Kidney (tissue), 14 donors: Measurements from ENCODE around the gene LDAH. TPM values are rescaled to one million over a fixed set of nuclear protein-coding genes. Genes with fewer than 3 reads are reported as not detected.

ENCODE experiments used
- DNase-seq, 5 donors: peaks; one replicate each; pipeline ENCODE4 v3.0.0-alpha.2; 2013 to 2020
- FAIRE-seq: peaks from 2 replicates; lab custom pipeline; 2012; peaks lifted over from hg19 to GRCh38; lab: Jason Lieb, UNC
- H3K27ac ChIP-seq, 2 donors: one replicate each; pipeline ENCODE4 v1.7.0; 2013; ENCODE audit warnings: low read depth in 2 of 2, low read length in 2 of 2, inconsistent platforms in 1 of 2
- H3K27me3 ChIP-seq: one replicate; pipeline ENCODE4 v1.7.1; 2013; ENCODE audit warnings: low read length, inconsistent platforms; ENCODE audit not compliant: control insufficient read depth, insufficient read depth
- H3K36me3 ChIP-seq, 3 donors: one replicate each; pipeline versions ENCODE4 v1.7.0 to v1.7.1; 2013; ENCODE audit warnings: low read length in 3 of 3, control low read depth in 1 of 3, inconsistent platforms in 1 of 3; ENCODE audit not compliant: insufficient read depth in 3 of 3, control insufficient read depth in 2 of 3
- H3K4me1 ChIP-seq, 3 donors: one replicate each; pipeline versions ENCODE4 v1.7.0 to v1.7.1; 2013; ENCODE audit warnings: low read length in 3 of 3, inconsistent platforms in 1 of 3, low read depth in 1 of 3; ENCODE audit not compliant: control insufficient read depth in 2 of 3, insufficient read depth in 2 of 3
- H3K4me3 ChIP-seq, 3 donors: one replicate each; pipeline versions ENCODE4 v1.7.0 to v1.8.1; 2013; ENCODE audit warnings: low read length in 3 of 3, control low read depth in 1 of 3, inconsistent platforms in 1 of 3
- H3K9ac ChIP-seq, 3 donors: one replicate each; pipeline versions ENCODE4 v1.7.0 to v1.7.1; 2013; ENCODE audit warnings: low read length in 3 of 3, control low read depth in 1 of 3, inconsistent platforms in 1 of 3
- H3K9me3 ChIP-seq, 3 donors: one replicate each; pipeline versions ENCODE4 v1.7.0 to v1.7.1; 2013; ENCODE audit warnings: low read length in 3 of 3, control low read depth in 1 of 3, inconsistent platforms in 1 of 3; ENCODE audit not compliant: control insufficient read depth in 2 of 3, insufficient read depth in 1 of 3
- intact Hi-C: fragments of 100-400 bp; cut with DNase I; formaldehyde crosslinking; loops from one replicate; pipeline ENCODE4 v1.11.1; 2022
- polyA plus RNA-seq: library from polyadenylated mRNA; stranded (reverse); fragments of 350-450 nt; fragmentation: Illumina TruSeq; extraction: RNeasy Lipid Tissue Mini Kit (QIAGEN cat#74804); gene quantifications from one replicate; pipeline ENCODE4 v1.2.3, GENCODE V29; 2014; ENCODE audit warnings: low read depth, low replicate concordance; ENCODE audit not compliant: insufficient read depth
- total RNA-seq: library from RNA; stranded (reverse); fragmentation: NEBNext Ultra II Directional; extraction: Animal tissue kit (Norgen Biotek cat#: 25700); gene quantifications from one replicate; pipeline ENCODE4 v1.2.1, GENCODE V29; 2021
- TF ChIP-seq, protein P1 (sequence below): IDR thresholded peaks from 3 replicates; pipeline ENCODE4 v1.5.1; 2012; ENCODE audit warnings: mild to moderate bottlenecking, moderate library complexity, borderline replicate concordance; ENCODE audit not compliant: insufficient read depth; ENCODE audit errors: extremely low read depth
- donor health status: control.
- donor health status: control.
- donor health status: control.
- donor health status: control.
- donor health status: control.
- donor health status: DM: yes; HTN: yes; CAD: no.
- donor health status: Normal renal cell carcinoma (clear cell type).

LDAH gene
- total and polyA plus RNA-seq, 2 donors from 2014 or later, result 15.5 to 20.4 TPM

DNA sequence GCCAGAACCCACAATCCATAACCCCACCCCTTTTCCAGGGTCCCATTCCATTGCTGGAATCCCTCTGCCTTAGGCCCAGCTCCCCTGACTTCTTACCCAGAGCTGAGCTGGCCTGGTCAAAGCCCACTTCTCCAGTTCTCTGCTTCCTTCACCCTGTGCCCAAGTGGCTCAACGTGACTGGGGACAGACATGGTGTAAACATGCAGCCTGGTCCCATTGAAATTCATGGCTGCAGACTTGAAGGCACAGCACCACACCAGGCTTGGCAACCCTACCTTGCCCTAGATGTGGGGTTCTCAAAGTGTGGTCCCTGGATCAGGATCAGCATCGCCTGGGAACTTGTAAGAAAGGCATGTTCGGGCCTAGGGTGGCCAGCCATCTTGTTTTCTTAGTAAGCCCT, 175.7 kb downstream of the LDAH start:
- Histone ChIP-seq H3K4me1 (peaks cover 2 to 30% (median 23%) of the 10 kb centered on the region in 3 donors), H3K27me3 (no peaks in the 10 kb centered on the region), H3K36me3 (peaks cover 0 to 14% (median 6%) of the 10 kb centered on the region in 3 donors), H3K27ac (no peak overlapping the region), H3K4me3 (no peak overlapping the region), H3K9ac (no peak overlapping the region), H3K9me3 (no peaks in the 10 kb centered on the region)
- TF ChIP-seq, protein P1, sequence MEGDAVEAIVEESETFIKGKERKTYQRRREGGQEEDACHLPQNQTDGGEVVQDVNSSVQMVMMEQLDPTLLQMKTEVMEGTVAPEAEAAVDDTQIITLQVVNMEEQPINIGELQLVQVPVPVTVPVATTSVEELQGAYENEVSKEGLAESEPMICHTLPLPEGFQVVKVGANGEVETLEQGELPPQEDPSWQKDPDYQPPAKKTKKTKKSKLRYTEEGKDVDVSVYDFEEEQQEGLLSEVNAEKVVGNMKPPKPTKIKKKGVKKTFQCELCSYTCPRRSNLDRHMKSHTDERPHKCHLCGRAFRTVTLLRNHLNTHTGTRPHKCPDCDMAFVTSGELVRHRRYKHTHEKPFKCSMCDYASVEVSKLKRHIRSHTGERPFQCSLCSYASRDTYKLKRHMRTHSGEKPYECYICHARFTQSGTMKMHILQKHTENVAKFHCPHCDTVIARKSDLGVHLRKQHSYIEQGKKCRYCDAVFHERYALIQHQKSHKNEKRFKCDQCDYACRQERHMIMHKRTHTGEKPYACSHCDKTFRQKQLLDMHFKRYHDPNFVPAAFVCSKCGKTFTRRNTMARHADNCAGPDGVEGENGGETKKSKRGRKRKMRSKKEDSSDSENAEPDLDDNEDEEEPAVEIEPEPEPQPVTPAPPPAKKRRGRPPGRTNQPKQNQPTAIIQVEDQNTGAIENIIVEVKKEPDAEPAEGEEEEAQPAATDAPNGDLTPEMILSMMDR, result no peak
- no peak for DNase-seq
- FAIRE-seq, result no peak
- intact Hi-C loops, result no loop called here

- intact Hi-C loops, result no loop called here
- FAIRE-seq, result no peak
Observed at GRCh38 chr2:20646446-20646845, 176.5 kb downstream of the LDAH start.

DNA sequence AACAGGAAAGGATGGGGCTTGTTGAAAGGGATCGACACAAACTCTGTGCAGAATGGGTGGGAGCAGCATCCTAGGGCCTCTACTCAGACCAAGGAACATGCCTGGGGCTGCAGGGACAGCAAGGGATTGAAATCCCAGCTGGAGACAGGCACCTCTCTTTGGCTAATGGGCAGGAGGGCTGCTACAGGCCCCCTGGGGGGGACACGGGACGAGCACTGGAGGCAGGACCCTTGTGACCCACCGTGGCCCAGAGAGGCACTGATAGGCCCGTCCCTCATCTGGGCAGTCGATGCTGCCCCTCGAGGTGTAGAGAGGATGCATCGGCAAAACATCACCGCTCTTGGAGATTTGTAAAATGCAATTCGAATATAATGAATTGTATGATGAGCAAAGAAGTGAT, 177.1 kb downstream of the LDAH start:
- intact Hi-C loops, result no loop called here
- peaks cover 0 to 16% (median 9%) of the 10 kb centered on the region in 3 donors for H3K36me3 ChIP-seq
- H3K4me3 ChIP-seq, result no peak overlapping the region
- DNase-seq (peak in 1 of 5 donors; percentile 53), FAIRE-seq (no peak)
- H3K27me3 ChIP-seq, result no peaks in the 10 kb centered on the region
- TF ChIP-seq, protein P1, result no peak
- H3K27ac ChIP-seq, result no peak overlapping the region
- no peaks in the 10 kb centered on the region for H3K9me3 ChIP-seq
- H3K4me1 ChIP-seq, result peaks cover 2 to 36% (median 17%) of the 10 kb centered on the region in 3 donors
- no peak overlapping the region for H3K9ac ChIP-seq

More at GRCh38 chr2:20646446-20646845, 176.5 kb downstream of the LDAH start:
- no peak overlapping the region for H3K27ac ChIP-seq
- TF ChIP-seq, protein P1, result no peak
- H3K4me1 ChIP-seq, result peaks cover 2 to 36% (median 18%) of the 10 kb centered on the region in 3 donors
- DNase-seq, result peak in 1 of 5 donors; percentile 49
- H3K4me3 ChIP-seq, result no peak overlapping the region
- H3K27me3 ChIP-seq, result no peaks in the 10 kb centered on the region
- no peak overlapping the region for H3K9ac ChIP-seq
- peaks cover 0 to 14% (median 6%) of the 10 kb centered on the region in 3 donors for H3K36me3 ChIP-seq
- no peaks in the 10 kb centered on the region for H3K9me3 ChIP-seq

DNA sequence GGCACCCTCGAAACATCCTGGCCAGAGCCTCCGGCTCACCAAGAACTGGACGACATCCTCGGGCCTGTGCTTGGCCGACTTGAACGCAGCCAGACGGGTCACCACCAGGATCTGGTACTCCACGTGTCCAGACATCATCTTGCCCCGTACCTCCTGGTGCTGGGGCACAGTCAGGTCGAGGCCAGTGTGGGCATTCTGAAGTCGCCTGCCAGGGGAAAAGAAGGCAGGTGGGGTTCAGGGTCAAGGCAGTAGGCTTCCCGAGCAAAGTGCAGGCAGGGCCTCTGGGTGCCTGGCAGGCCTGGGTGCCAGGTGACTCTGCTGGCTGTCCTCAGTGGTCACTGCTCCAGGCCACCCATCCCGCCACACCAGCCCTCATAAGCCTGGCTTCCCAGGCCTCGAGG, 177.6 kb downstream of the LDAH start:
- peak in 1 of 5 donors; percentile 57 for DNase-seq
- intact Hi-C loops, result no loop called here
- no peaks in the 10 kb centered on the region for H3K27me3 ChIP-seq
- H3K9ac ChIP-seq, result no peak overlapping the region
- no peaks in the 10 kb centered on the region for H3K9me3 ChIP-seq
- no peak for FAIRE-seq
- H3K36me3 ChIP-seq, result peaks cover 0 to 20% (median 9%) of the 10 kb centered on the region in 3 donors
- TF ChIP-seq, protein P1, result no peak
- no peak overlapping the region for H3K27ac ChIP-seq
- peaks cover 2 to 34% (median 16%) of the 10 kb centered on the region in 3 donors for H3K4me1 ChIP-seq
- no peak overlapping the region for H3K4me3 ChIP-seq
